Tibial nerve (tissue), 4 donors: ENCODE data around the gene FAM50A.

Experiments
- CTCF ChIP-seq, 5 experiments: fragments of 200-600 bp in 3 of 5; fragments of 450-650 bp in 2 of 5; sonication (generic) in 3 of 5; IDR thresholded peaks; one replicate each; pipeline ENCODE4 v1.5.1; 2016 to 2019; ENCODE audit warnings: antibody characterized with exemption in 5 of 5, mild to moderate bottlenecking in 3 of 5, moderate library complexity in 2 of 5
- EP300 ChIP-seq, 2 donors: sonication (generic); formaldehyde crosslinking; IDR thresholded peaks; one replicate each; pipeline ENCODE4 v1.6.1; 2017; ENCODE audit warnings: antibody characterized with exemption in 2 of 2, mild to moderate bottlenecking in 1 of 2
- POLR2A ChIP-seq, 2 donors: fragments of 450-650 bp; IDR thresholded peaks; one replicate each; pipeline ENCODE4 v1.6.1; 2017; ENCODE audit warnings: antibody characterized with exemption in 2 of 2, mild to moderate bottlenecking in 2 of 2, moderate library complexity in 2 of 2

GRCh38 chrX:154450312-154450711 lies 6.4 kb downstream of the FAM50A start:
- TF ChIP-seq CTCF (IDR thresholded peaks at IDR 0.05) (no peak), EP300 (IDR thresholded peaks at IDR 0.05) (no peak), POLR2A (IDR thresholded peaks at IDR 0.05) (no peak)
